Neuronal stem cell (in vitro differentiated cells): ENCODE data around the gene FAM25A.
"Not testable (repeated sequence)": the region's sequence is repeated elsewhere in the genome, so short reads cannot be mapped to it uniquely, and the experiment has no call there.

Experiments
- DNase-seq: peaks from one replicate; pipeline ENCODE4 v3.0.0-alpha.2; 2013; ENCODE audit warnings: low spot score
- H2AFZ ChIP-seq: one replicate; pipeline ENCODE4 v1.6.1; 2013; ENCODE audit warnings: mild to moderate bottlenecking, low read length, inconsistent platforms
- H2AK5ac ChIP-seq: 2 replicates; pipeline ENCODE4 v1.6.1; 2013; ENCODE audit warnings: low read depth, mild to moderate bottlenecking, inconsistent platforms, low read length, moderate library complexity, mixed read lengths
- H2BK120ac ChIP-seq: 2 replicates; pipeline ENCODE4 v1.6.1; 2013; ENCODE audit warnings: low read depth, mild to moderate bottlenecking, inconsistent platforms, low read length, moderate library complexity, mixed read lengths
- H2BK12ac ChIP-seq: one replicate; pipeline ENCODE4 v1.6.1; 2013; ENCODE audit warnings: low read length, inconsistent platforms
- H2BK15ac ChIP-seq: 2 replicates; pipeline ENCODE4 v1.6.1; 2013; ENCODE audit warnings: mild to moderate bottlenecking, low read length, inconsistent platforms, mixed read lengths
- H2BK5ac ChIP-seq: one replicate; pipeline ENCODE4 v1.6.1; 2013; ENCODE audit warnings: inconsistent platforms, mild to moderate bottlenecking, low read length, moderate library complexity
- H3K14ac ChIP-seq: one replicate; pipeline ENCODE4 v1.6.1; 2013; ENCODE audit warnings: low read length, inconsistent platforms
- H3K18ac ChIP-seq: 2 replicates; pipeline ENCODE4 v1.6.1; 2013; ENCODE audit warnings: low read length, inconsistent platforms
- H3K23ac ChIP-seq: 2 replicates; pipeline ENCODE4 v1.6.1; 2013; ENCODE audit warnings: low read depth, mild to moderate bottlenecking, mixed read lengths, low read length, inconsistent platforms; ENCODE audit not compliant: poor library complexity
- H3K27ac ChIP-seq: replicated peaks from 3 replicates; pipeline ENCODE4 v1.5.1; 2013; ENCODE audit warnings: low read length, inconsistent platforms
- H3K27me3 ChIP-seq, 3 experiments: 2 replicates each; pipeline ENCODE4 v1.6.1; 2013; ENCODE audit warnings: low read length in 3 of 3, mild to moderate bottlenecking in 2 of 3, inconsistent platforms in 1 of 3, low read depth in 1 of 3, mixed read lengths in 1 of 3, moderate library complexity in 1 of 3; ENCODE audit not compliant: control insufficient read depth in 3 of 3, insufficient read depth in 3 of 3
- H3K36me3 ChIP-seq, 2 donors: replicated peaks in 1 of 2; 2 replicates each; pipeline ENCODE4 v1.6.1; 2013; ENCODE audit warnings: low read length in 2 of 2; ENCODE audit not compliant: control insufficient read depth in 2 of 2, insufficient read depth in 2 of 2
- H3K4ac ChIP-seq: 2 replicates; pipeline ENCODE4 v1.6.1; 2013; ENCODE audit warnings: inconsistent platforms, mild to moderate bottlenecking, low read length, moderate library complexity
- H3K4me1 ChIP-seq, 2 donors: 1 replicate in 1 of 2; 2 replicates in 1 of 2; pipeline ENCODE4 v1.6.1; 2013; ENCODE audit warnings: low read length in 2 of 2, low read depth in 1 of 2; ENCODE audit not compliant: control insufficient read depth in 2 of 2, insufficient read depth in 1 of 2
- H3K4me2 ChIP-seq: one replicate; pipeline ENCODE4 v1.6.1; 2013; ENCODE audit warnings: mild to moderate bottlenecking, low read length, inconsistent platforms; ENCODE audit not compliant: insufficient read depth, poor library complexity, severe bottlenecking
- H3K4me3 ChIP-seq, 2 donors: 2 replicates each; pipeline ENCODE4 v1.5.1; 2013; ENCODE audit warnings: low read length in 2 of 2, mild to moderate bottlenecking in 2 of 2, inconsistent platforms in 1 of 2, moderate library complexity in 1 of 2
- H3K79me1 ChIP-seq: one replicate; pipeline ENCODE4 v1.6.1; 2013; ENCODE audit warnings: low read depth, mild to moderate bottlenecking, inconsistent platforms, low read length, moderate library complexity
- H3K9ac ChIP-seq: one replicate; pipeline ENCODE4 v1.6.1; 2013; ENCODE audit warnings: mild to moderate bottlenecking, low read depth, low read length, inconsistent platforms; ENCODE audit not compliant: poor library complexity
- H3K9me3 ChIP-seq, 2 donors: replicated peaks in 1 of 2; 2 replicates each; pipeline versions ENCODE3 to v1.6.1; 2013; ENCODE audit warnings: low read length in 2 of 2, mild to moderate bottlenecking in 2 of 2, inconsistent platforms in 1 of 2, low read depth in 1 of 2, mixed read lengths in 1 of 2, moderate library complexity in 1 of 2; ENCODE audit not compliant: control insufficient read depth in 2 of 2, insufficient read depth in 1 of 2
- H4K8ac ChIP-seq: one replicate; pipeline ENCODE4 v1.6.1; 2013; ENCODE audit warnings: low read depth, mild to moderate bottlenecking, inconsistent platforms, low read length, moderate library complexity
- H4K91ac ChIP-seq: one replicate; pipeline ENCODE4 v1.6.1; 2013; ENCODE audit warnings: low read length, low read depth, mild to moderate bottlenecking, inconsistent platforms; ENCODE audit not compliant: poor library complexity
- WGBS, 2 donors: extraction: QIAGEN DNeasy Blood & Tissue Kit; methylation state at CpG; one replicate each; pipeline ENCODE4 v1.1.7; 2013; ENCODE audit warnings: missing lambda C conversion rate in 2 of 2, mixed read lengths in 1 of 2; ENCODE audit not compliant: insufficient read length in 2 of 2, insufficient replicate concordance in 1 of 2; ENCODE audit errors: extremely low coverage in 2 of 2; 5-methylcytosine and 5-hydroxymethylcytosine counted together

The FAM25A gene

DNA sequence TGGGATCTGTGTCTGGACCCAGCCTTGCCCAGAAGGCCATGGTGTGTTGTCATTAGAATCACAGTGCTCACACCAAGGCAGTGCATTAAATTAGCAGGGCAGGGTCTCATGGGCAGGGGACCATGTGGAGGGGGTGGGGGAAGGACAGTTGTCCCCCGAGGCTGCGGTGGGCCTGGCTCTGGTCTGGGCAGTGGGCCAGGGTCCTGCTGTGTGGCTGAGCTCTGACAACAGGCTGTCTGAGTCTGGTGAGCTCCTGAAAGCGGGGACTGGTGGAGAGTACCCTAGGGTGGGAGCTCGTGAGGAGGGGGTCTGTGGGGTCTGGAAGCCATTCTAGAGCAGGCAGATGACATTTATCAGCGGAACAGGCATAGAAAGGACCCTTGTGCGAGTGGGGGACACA is 2.0 kb upstream of the FAM25A start:
- H2AK5ac ChIP-seq, H2BK5ac ChIP-seq, H2BK15ac ChIP-seq, H3K27me3 ChIP-seq, H3K18ac ChIP-seq, DNase-seq, H2BK12ac ChIP-seq, H3K79me1 ChIP-seq, H4K8ac ChIP-seq, H3K4me1 ChIP-seq, H3K36me3 ChIP-seq, H3K9me3 ChIP-seq, H2BK120ac ChIP-seq, H2AFZ ChIP-seq, H3K27ac ChIP-seq, H3K14ac ChIP-seq, H3K4ac ChIP-seq, H3K4me3 ChIP-seq, H3K4me2 ChIP-seq, H4K91ac ChIP-seq, H3K23ac ChIP-seq, H3K9ac ChIP-seq: not testable (repeated sequence)
- no CpG with 5 or more reads among the region's 6 CpGs for WGBS, 2 donors

DNA sequence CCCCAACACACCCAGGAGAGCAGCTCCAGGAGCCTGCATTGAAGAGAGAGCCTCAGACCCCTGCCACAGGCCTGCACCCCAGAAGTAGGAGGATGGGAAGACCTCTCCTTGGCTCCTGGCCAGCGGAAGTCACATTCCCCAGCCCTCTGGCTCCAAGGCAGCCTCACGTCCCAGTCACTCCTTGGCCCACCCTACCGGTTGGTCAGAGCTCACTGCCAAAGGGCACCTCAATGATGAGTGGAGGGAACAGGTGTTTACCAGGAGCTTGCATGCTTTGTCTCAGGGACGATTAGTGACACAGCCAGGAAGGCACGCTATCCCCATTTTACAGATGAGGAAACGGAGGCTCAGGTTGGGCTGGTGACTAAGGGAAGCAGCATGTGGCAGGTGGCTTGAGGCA is 1.0 kb upstream of the FAM25A start:
- H3K4me3 ChIP-seq, H2AFZ ChIP-seq, H4K8ac ChIP-seq, H3K14ac ChIP-seq, H3K18ac ChIP-seq, H3K27ac ChIP-seq, H3K9ac ChIP-seq, H2BK5ac ChIP-seq, H3K4me1 ChIP-seq, H3K79me1 ChIP-seq, H3K4ac ChIP-seq, H3K9me3 ChIP-seq, H2AK5ac ChIP-seq, H2BK120ac ChIP-seq, DNase-seq, H3K23ac ChIP-seq, H3K36me3 ChIP-seq, H2BK15ac ChIP-seq, H3K4me2 ChIP-seq, H4K91ac ChIP-seq, H3K27me3 ChIP-seq: not testable (repeated sequence)
- WGBS, 2 donors: no CpG with 5 or more reads among the region's 6 CpGs
- peak overlapping the region; percentile 10 for H2BK12ac ChIP-seq

DNA sequence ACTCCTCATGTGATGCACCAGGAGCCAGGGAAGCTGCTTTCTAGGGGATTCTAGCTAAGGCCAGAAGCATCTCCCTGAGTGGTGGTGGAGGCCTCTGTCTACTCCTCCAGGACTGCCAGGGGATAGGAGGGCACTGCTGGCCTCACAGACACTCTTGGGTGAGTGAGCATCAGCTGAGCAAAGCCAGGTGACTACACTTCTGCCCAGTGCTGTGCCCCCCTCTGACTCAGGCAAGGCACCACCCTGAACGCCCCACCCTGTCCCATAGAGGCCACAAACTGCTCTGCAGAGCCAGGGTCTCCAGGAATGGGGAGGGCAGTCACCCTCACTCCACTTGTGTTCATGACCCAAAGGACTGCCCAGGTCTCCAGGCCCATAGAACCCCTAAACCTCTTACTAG is 590 bp upstream of the FAM25A start:
- not testable (repeated sequence) for H4K8ac ChIP-seq, H3K14ac ChIP-seq, H3K4me1 ChIP-seq, H2BK5ac ChIP-seq, H2BK120ac ChIP-seq, H3K4me2 ChIP-seq, H3K27me3 ChIP-seq, H2BK15ac ChIP-seq, H3K9ac ChIP-seq, H3K23ac ChIP-seq, H3K9me3 ChIP-seq, H3K18ac ChIP-seq, H3K4me3 ChIP-seq, H3K79me1 ChIP-seq, H2AK5ac ChIP-seq, H2AFZ ChIP-seq, H2BK12ac ChIP-seq, H3K36me3 ChIP-seq, DNase-seq, H4K91ac ChIP-seq, H3K27ac ChIP-seq, H3K4ac ChIP-seq
- no CpG with 5 or more reads among the region's 1 CpG for WGBS, 2 donors

DNA sequence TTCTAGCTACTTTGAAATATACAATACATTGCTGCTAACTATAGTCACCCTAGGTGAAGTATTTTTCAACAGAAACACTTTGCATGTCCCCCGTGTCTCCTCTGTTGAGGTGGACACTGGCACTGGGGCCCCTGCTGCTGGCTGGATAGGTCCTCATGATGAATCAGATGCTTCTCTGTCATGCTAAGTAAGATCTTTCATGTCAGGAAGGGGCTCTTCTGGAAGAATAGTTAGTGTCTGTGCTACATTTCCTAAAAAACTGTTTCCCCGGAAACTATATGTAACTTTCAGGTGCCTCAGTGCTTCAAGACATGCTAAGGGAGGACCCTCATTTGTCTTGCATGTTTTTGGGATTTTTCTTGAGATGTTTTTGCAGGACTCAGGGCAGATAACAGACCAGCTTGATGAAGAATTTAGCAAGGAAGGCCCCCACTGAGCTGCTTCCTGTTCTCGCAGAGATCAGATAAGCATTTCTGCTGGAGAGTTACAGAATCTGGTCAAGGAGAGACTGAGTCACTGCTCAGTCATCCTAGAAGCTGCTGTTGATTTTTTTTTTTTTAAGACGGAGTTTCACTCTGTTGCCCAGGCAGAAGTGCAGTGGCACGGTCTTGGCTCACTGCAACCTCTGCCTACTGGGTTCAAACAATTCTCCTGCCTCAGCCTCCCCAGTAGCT is 5.3 kb downstream of the FAM25A start:
- H3K79me1 ChIP-seq, H3K27me3 ChIP-seq, H3K4me1 ChIP-seq, H3K18ac ChIP-seq, H2BK5ac ChIP-seq, H4K8ac ChIP-seq, DNase-seq, H2BK12ac ChIP-seq, H3K27ac ChIP-seq, H3K9ac ChIP-seq, H3K9me3 ChIP-seq, H3K36me3 ChIP-seq, H4K91ac ChIP-seq, H2BK15ac ChIP-seq, H3K4ac ChIP-seq, H3K4me3 ChIP-seq, H2AK5ac ChIP-seq, H3K14ac ChIP-seq, H2BK120ac ChIP-seq, H3K23ac ChIP-seq, H3K4me2 ChIP-seq: not testable (repeated sequence)
- H2AFZ ChIP-seq: peak overlapping the region; percentile 35
- no CpG with 5 or more reads among the region's 5 CpGs for WGBS, 2 donors
